Superior temporal gyrus (tissue), 1 donor: ENCODE results near the gene NUP153.
"Not testable (repeated sequence)": the region's sequence is repeated elsewhere in the genome, so short reads cannot be mapped to it uniquely, and the experiment has no call there.

Experiments used
- DNase-seq: peaks from one replicate; pipeline ENCODE4 v3.0.0-alpha.2; 2016; ENCODE audit errors: extremely low spot score

The NUP153 gene

GRCh38 chr6:17714177-17714576 lies 7.5 kb upstream of the NUP153 start:
- DNase-seq: no peak

DNA sequence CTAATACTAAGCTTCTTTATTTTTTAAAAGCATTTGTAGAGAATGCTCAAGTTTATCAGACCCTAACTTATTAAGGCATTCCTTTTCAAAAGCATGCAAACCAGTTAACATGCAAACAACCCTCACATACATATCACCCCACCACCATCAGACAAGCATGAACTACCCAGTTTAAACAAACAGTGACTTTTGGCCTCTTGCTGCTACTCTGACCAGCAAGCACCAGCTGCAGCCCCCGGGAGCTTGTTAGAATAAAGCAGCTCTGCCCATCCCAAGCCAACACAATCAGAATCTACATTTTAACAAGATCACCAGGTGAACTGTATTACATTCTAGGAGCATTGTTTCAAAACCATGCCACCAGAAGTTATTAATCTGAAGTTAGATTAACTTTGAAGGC lies 5.9 kb upstream of the NUP153 start:
- no peak for DNase-seq

GRCh38 chr6:17710331-17710730 lies 3.6 kb upstream of the NUP153 start:
- DNase-seq: no peak

DNA sequence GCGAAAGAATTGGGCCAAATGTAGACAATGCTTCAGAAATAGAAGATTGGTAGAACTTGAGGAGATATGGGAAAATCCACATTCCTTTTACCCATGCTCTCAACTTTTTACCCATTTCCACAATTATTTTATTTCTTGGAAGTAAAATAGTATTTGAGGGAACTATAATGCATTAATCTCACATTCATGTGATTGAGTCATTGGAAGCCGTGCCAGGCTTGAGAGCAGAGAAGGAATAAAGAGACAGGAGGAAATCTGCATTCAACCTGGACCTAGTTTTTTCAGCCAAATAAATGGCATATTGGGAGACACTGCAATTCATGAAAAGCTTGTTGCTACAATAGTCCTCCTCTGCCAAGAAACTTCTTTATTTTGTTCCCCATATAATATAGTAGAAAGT lies 2.8 kb upstream of the NUP153 start:
- DNase-seq: no peak

- not testable (repeated sequence) for DNase-seq
These were observed 1.3 kb upstream of the NUP153 start for GRCh38 chr6:17708035-17708434.

- DNase-seq: no peak
These were observed 586 bp upstream of the NUP153 start for GRCh38 chr6:17707371-17707651.

- no peak for DNase-seq
These were observed 746 bp downstream of the NUP153 start for GRCh38 chr6:17705778-17706579.

GRCh38 chr6:17705428-17705777 lies 1.3 kb downstream of the NUP153 start:
- no peak for DNase-seq

DNA sequence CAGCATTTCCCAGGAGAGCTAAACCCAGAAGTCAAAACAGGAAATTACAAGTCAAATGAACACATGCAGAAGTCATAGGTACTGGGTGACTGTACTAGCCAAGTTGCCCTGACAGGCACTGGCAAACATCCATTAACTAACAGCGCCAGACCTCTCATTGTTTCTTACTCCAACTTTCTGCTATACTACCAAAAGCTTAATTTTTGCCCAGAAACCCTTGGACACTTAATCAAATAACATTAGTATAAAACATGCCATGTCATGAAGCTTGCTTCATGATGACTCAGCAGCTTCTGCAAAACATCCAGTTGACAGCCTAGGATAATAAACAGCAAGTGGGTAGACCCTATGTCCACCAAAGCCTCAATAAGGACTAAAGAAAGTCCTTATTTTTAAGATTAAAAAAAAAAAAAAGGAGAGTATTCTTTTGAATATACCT lies 3.5 kb downstream of the NUP153 start:
- no peak for DNase-seq

DNA sequence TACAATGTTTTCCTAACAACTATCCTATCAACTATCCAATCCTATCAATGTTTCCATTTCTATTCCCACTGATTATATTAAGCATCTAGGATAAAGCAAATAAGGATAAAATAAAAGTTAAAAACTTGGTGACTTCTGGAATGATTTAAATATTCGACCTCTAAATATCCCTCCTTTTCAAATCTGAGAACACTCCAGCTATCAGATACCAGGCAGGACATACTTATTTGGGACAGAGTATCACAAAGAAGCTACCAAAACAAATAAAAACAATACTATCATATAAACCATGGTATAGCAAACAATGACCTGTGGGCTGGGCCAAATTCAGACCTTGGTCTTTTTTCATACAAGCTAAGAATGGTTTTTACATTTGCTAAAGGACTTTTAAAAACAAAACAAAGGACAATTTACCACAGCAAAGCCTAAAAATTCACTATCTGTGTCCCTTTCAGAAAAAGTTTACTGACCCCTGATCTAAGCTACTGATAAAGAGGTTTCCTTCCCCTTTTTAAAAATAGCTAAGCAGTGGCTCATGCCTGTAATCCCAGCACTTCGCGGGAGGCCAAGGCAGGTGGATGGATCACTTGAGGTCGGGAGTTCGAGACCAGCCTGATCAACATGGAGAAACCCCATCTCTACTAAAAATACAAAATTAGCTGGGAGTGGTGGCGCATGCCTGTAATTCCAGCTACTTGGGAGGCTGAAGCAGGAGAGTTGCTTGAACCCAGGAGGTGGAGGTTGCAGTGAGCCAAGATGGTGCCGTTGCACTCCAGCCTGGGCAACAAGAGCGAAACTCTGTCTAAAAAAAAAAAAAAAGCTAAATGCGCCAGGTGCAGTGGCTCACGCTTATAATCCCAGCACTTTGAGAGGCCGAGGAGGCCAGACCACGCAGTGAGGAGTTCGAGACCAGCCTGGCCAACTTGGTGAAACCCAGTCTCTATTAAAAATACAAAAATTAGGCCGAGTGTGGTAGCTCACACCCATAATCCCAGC lies 6.0 kb downstream of the NUP153 start:
- DNase-seq: no peak

- no peak for DNase-seq
These were observed 14.7 kb downstream of the NUP153 start for GRCh38 chr6:17691925-17692538.

- no peak for DNase-seq
These were observed 18.2 kb downstream of the NUP153 start for GRCh38 chr6:17688481-17688880.

DNA sequence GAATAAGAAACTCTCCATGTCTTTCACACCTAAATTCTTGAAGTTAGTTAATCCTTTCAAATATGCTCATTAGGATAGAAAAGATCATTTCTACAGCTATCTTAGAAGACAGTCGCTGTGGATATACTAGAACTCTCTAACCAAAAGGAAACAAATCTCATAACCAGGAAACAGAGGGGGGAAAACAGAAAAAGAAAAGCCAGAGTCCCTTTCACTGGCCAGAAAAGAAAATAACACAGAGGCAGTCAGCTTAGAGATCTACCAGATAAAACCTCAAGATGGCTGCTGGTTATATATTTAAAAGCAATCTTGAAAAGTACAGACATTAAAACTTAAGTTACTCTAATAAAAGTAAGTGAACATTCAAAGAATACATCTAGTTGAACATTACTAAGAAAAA lies 19.6 kb downstream of the NUP153 start:
- DNase-seq: no peak

DNA sequence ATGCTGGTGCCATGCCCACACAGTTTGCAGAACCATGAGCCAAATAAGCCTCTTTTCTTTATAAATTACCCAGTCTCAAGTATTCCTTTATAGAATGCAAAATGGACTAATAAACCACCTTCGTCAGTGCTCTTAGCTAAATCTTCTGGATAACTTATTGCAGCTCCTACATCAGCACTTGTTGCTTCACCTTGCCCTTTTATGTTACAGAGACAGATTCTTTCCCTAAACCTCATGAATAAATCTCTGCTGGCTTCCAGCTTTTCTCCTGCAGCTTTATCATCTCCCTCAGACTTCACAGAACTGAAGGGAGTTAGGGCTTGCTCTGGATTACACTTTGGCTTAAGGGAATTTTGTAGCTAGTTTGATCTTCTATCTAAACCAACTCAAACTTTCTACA lies 22.6 kb downstream of the NUP153 start:
- no peak for DNase-seq

DNA sequence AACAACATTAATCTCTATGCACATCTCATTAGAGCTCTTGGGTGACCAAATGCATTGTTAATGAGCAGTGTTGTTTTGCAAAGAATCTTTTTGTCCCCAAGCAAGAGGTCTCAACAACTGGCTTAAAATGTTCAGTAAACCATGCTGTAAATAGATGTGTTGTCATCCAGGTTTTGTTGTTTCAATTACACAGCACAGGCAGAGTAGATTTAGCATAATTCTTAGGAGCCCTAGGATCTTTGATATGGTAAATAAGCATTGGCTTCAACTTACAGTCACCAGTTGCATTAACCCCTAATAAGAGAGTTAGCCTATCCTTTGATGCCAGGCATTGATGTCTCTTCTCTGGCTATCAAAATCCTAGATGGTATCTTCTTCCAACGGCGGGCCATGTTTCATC lies 23.3 kb downstream of the NUP153 start:
- DNase-seq: no peak

GRCh38 chr6:17679726-17680125 lies 27.0 kb downstream of the NUP153 start:
- no peak for DNase-seq

DNA sequence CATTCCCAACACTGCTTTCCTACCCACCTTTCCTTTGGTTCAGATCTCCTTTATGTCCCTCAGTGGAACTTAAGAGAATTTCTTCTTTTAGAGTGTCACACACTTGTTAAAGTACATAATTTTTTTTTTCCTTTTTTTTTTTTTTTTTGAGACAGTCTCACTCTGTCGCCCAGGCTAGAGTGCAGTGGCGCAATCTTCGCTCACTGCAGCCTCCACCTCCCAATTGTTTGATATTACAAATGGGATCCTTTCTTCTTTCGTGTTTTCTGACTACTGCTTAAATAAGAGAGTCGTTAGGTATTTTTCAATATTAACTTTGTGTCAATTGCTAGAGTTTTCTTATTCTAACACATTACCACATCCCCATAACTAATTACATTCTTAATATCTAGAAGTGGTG lies 29.1 kb downstream of the NUP153 start:
- DNase-seq: no peak

- DNase-seq: no peak
These were observed 33.0 kb downstream of the NUP153 start for GRCh38 chr6:17673543-17674254.

GRCh38 chr6:17672064-17672718 lies 34.5 kb downstream of the NUP153 start:
- no peak for DNase-seq

GRCh38 chr6:17666646-17667045 lies 40.1 kb downstream of the NUP153 start:
- peak; percentile 72 for DNase-seq

DNA sequence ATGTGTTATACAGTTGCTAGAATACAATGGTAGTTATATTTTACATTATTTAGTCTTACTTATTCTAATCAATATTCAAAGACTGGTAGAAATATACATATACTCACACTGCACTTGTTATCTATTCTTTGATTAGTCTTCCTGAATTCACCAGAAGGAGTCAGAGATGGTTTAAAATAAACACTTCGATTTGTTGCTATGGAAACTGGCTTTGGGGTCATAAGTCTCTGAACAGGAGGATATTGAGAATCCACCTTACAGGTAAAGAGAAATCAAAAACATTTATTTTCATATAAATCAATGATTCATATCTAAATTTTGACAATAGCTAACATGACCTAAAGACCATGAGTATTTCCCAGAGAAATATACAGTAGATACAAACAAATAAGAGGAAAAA lies 41.6 kb downstream of the NUP153 start:
- DNase-seq: no peak
